Measurements from ENCODE around the gene IER5.

- TF ChIP-seq, protein P1, sequence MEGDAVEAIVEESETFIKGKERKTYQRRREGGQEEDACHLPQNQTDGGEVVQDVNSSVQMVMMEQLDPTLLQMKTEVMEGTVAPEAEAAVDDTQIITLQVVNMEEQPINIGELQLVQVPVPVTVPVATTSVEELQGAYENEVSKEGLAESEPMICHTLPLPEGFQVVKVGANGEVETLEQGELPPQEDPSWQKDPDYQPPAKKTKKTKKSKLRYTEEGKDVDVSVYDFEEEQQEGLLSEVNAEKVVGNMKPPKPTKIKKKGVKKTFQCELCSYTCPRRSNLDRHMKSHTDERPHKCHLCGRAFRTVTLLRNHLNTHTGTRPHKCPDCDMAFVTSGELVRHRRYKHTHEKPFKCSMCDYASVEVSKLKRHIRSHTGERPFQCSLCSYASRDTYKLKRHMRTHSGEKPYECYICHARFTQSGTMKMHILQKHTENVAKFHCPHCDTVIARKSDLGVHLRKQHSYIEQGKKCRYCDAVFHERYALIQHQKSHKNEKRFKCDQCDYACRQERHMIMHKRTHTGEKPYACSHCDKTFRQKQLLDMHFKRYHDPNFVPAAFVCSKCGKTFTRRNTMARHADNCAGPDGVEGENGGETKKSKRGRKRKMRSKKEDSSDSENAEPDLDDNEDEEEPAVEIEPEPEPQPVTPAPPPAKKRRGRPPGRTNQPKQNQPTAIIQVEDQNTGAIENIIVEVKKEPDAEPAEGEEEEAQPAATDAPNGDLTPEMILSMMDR (IDR thresholded peaks at IDR 0.05), result no peak
- TF ChIP-seq EZH2 (IDR thresholded peaks at IDR 0.05; ENCODE audit: borderline replicate concordance, insufficient read depth, low read depth, low read length, poor library complexity, severe bottlenecking), result no peak
Observed at GRCh38 chr1:181134543-181135436, 46.3 kb downstream of the IER5 start.
